ENCODE measurements around the gene SYT2. TPM values are rescaled to one million over a fixed set of nuclear protein-coding genes. Genes with fewer than 3 reads are reported as not detected.
"Not testable (repeated sequence)": the region's sequence is repeated elsewhere in the genome, so short reads cannot be mapped to it uniquely, and the experiment has no call there.

The SYT2 gene
- total and polyA plus RNA-seq, 11 donors = 0.03 to 0.09 (median 0.06) TPM; not detected in 6

- H3K4me3 ChIP-seq = no peak overlapping the region
- DNase-seq = no peak
- peaks cover 0 to under 1% (median 0%) of the 10 kb centered on the region in 9 donors for H3K27me3 ChIP-seq
- whole genome bisulfite sequencing, 4 donors = 93 to 94% (median 94%) methylated on average over 7 of the region's 7 CpGs
- H3K4me1 ChIP-seq = peaks cover 0 to 3% (median 0%) of the 10 kb centered on the region in 12 donors
- TF ChIP-seq CTCF (IDR thresholded peaks at IDR 0.05) (no peak), POLR2A (IDR thresholded peaks at IDR 0.05) (no peak)
- peaks cover 0 to 44% (median 26%) of the 10 kb centered on the region in 9 donors for H3K36me3 ChIP-seq
- intact Hi-C loops (cut with DNase I) = no loop called here
- H3K9me3 ChIP-seq = no peaks in the 10 kb centered on the region
- no peak for ATAC-seq
- no peak overlapping the region for H3K27ac ChIP-seq
These were observed 13.5 kb upstream of the SYT2 start for GRCh38 chr1:202723708-202724107.

- H3K9me3 ChIP-seq; H3K4me3 ChIP-seq; H3K27me3 ChIP-seq; intact Hi-C loops (cut with DNase I); H3K4me1 ChIP-seq; ATAC-seq; DNase-seq; H3K27ac ChIP-seq: not testable (repeated sequence)
- WGBS, 4 donors = 80 to 87% (median 82%) methylated on average over 6 of the region's 6 CpGs
- H3K36me3 ChIP-seq = peaks cover 0 to 37% (median 20%) of the 10 kb centered on the region in 9 donors
These were observed 12.8 kb upstream of the SYT2 start for GRCh38 chr1:202723046-202723445.

GRCh38 chr1:202716654-202717053, 6.4 kb upstream of the SYT2 start:
- no peak for ATAC-seq
- WGBS, 4 donors = 73 to 89% (median 79%) methylated on average over 2 of the region's 2 CpGs
- peaks cover 0 to 3% (median 0%) of the 10 kb centered on the region in 12 donors for H3K4me1 ChIP-seq
- H3K4me3 ChIP-seq = no peak overlapping the region
- intact Hi-C loops (cut with DNase I) = loop anchor here (5.0 to 10.0 kb wide), 11 partner anchors 142 to 534 kb away; partner anchors contain the start of genes PPP1R12B (in 4 of the 10) and UBE2T (in 4 of the 10)
- no peak overlapping the region for H3K27ac ChIP-seq
- DNase-seq = no peak
- peaks cover 0 to 61% (median 0%) of the 10 kb centered on the region in 9 donors for H3K27me3 ChIP-seq
- no peaks in the 10 kb centered on the region for H3K36me3 ChIP-seq
- TF ChIP-seq CTCF (IDR thresholded peaks at IDR 0.05) (no peak), POLR2A (IDR thresholded peaks at IDR 0.05) (no peak)
- H3K9me3 ChIP-seq = no peaks in the 10 kb centered on the region

- H3K4me1 ChIP-seq = peaks cover 0 to 17% (median 10%) of the 10 kb centered on the region in 12 donors
- H3K9me3 ChIP-seq, H3K36me3 ChIP-seq, ATAC-seq, DNase-seq, H3K27ac ChIP-seq, H3K4me3 ChIP-seq: not testable (repeated sequence)
- WGBS, 4 donors = 89 to 100% (median 95%) methylated on average over 1 of the region's 1 CpG
- H3K27me3 ChIP-seq = peaks cover 5 to 86% (median 16%) of the 10 kb centered on the region in 9 donors
- intact Hi-C loops (cut with DNase I) = loop anchor here in 6 of 10 donors (10.0 kb wide), 5 partner anchors 139 to 399 kb away; partner anchors contain the start of genes PPP1R12B (in 2 of the 6) and UBE2T (in 2 of the 6)
These were observed 3.9 kb upstream of the SYT2 start for GRCh38 chr1:202714202-202714601.

GRCh38 chr1:202713110-202713509, 2.9 kb upstream of the SYT2 start:
- intact Hi-C loops (cut with DNase I) = loop anchor here in 6 of 10 donors (10.0 kb wide), 5 partner anchors 138 to 398 kb away; partner anchors contain the start of genes PPP1R12B (in 2 of the 6) and UBE2T (in 2 of the 6)
- DNase-seq = no peak
- Histone ChIP-seq H3K4me1 (peaks cover 0 to 19% (median 10%) of the 10 kb centered on the region in 12 donors), H3K36me3 (no peaks in the 10 kb centered on the region), H3K27ac (no peak overlapping the region), H3K27me3 (peaks cover 16 to 90% (median 27%) of the 10 kb centered on the region in 9 donors), H3K9me3 (no peaks in the 10 kb centered on the region), H3K4me3 (no peak overlapping the region)
- ATAC-seq = no peak
- TF ChIP-seq POLR2A (IDR thresholded peaks at IDR 0.05) (no peak), CTCF (IDR thresholded peaks at IDR 0.05) (no peak)
- 55 to 65% (median 64%) methylated on average over 4 of the region's 4 CpGs for WGBS, 4 donors

All from heart left ventricle (tissue), 16 donors.